ENCODE data around the gene PGGT1B. TPM values are rescaled to one million over a fixed set of nuclear protein-coding genes. Genes with fewer than 3 reads are reported as not detected.

The PGGT1B gene
- total RNA-seq, 3 donors from 2014 or later (not counting 1 experiment from before 2014, with no cell fraction given): 39.5 to 60.1 (median 46.1) TPM

DNA sequence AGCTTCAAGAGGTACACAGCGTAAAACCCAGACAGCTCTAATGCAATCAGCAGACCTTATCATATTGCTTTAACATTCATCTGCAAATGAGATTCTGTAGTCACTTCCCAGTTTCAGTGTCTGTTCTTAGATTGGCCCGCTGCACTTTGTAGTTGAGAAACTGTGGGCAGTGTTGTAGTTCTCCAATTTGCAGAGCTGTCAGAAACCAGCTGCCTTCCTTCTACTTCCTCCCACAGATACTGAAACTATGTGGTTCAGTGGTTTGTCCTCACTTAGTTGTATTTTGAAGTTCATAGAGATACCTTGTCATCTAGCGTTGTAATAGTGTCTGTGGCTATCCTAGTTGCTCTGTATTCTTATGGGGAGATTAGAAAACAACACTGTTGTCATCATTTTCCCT, 53.4 kb downstream of the PGGT1B start:
- TF ChIP-seq, protein P1, sequence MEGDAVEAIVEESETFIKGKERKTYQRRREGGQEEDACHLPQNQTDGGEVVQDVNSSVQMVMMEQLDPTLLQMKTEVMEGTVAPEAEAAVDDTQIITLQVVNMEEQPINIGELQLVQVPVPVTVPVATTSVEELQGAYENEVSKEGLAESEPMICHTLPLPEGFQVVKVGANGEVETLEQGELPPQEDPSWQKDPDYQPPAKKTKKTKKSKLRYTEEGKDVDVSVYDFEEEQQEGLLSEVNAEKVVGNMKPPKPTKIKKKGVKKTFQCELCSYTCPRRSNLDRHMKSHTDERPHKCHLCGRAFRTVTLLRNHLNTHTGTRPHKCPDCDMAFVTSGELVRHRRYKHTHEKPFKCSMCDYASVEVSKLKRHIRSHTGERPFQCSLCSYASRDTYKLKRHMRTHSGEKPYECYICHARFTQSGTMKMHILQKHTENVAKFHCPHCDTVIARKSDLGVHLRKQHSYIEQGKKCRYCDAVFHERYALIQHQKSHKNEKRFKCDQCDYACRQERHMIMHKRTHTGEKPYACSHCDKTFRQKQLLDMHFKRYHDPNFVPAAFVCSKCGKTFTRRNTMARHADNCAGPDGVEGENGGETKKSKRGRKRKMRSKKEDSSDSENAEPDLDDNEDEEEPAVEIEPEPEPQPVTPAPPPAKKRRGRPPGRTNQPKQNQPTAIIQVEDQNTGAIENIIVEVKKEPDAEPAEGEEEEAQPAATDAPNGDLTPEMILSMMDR (IDR thresholded peaks at IDR 0.05): no peak
- DNase-seq (peak; percentile 21 to 65), ATAC-seq (peak; percentile 91 to 96 (median 95))
- no peaks in the 10 kb centered on the region for H3K36me3 Mint-ChIP-seq
- H3K27ac Mint-ChIP-seq: peak overlapping the region; percentile 81 to 92
- no peaks in the 10 kb centered on the region for H3K27me3 ChIP-seq (ENCODE audit: control insufficient read depth, insufficient read depth, low read length)
- intact Hi-C loops (cut with micrococcal nuclease): no loop called here
- peak overlapping the region; percentile 77 for H3K4me3 Mint-ChIP-seq
- H3K36me3 ChIP-seq (ENCODE audit: control insufficient read depth, insufficient read depth, low read length): peaks cover 13% of the 10 kb centered on the region
- 0% methylated on average over 3 of the region's 3 CpGs for WGBS (ENCODE audit: insufficient coverage)
- H3K9me3 Mint-ChIP-seq: no peaks in the 10 kb centered on the region
- peaks cover 16 to 17% of the 10 kb centered on the region in 2 donors for H3K4me1 Mint-ChIP-seq
- H3K4me1 ChIP-seq (ENCODE audit: control insufficient read depth, insufficient read depth, low read length): no peaks in the 10 kb centered on the region
- no peaks in the 10 kb centered on the region for H3K9me3 ChIP-seq (ENCODE audit: control insufficient read depth, insufficient read depth, low read length)
- peak overlapping the region; percentile 59 for H3K27ac ChIP-seq (ENCODE audit: low read length)
- H3K27me3 Mint-ChIP-seq (ENCODE audit: low read depth in 2 of 2): no peaks in the 10 kb centered on the region
- no peak overlapping the region for H3K4me3 ChIP-seq (ENCODE audit: low read length)

DNA sequence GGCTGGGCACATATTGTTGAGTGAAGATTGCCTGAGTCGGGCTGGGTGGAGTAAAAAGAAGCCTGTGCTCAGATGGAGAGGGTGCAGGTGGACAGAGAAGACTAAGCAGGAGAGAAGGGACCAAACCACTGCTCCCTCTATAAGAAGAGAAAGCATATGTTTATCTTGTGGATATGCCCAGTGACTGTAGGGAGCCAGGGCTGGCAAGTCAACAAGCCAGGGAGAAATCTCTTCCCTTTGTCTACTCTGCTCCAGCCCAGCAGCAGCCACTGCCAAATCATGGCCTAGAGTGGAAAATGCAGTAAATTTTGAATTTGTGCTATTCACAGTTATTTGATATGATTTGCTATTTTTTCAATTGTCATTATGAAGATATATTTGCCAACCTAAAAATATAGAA, 59.7 kb downstream of the PGGT1B start:
- TF ChIP-seq, protein P1 (IDR thresholded peaks at IDR 0.05): no peak
- no peaks in the 10 kb centered on the region for H3K36me3 ChIP-seq (ENCODE audit: control insufficient read depth, insufficient read depth, low read length)
- no peaks in the 10 kb centered on the region for H3K27me3 Mint-ChIP-seq (ENCODE audit: low read depth in 2 of 2)
- DNase-seq (no peak), ATAC-seq (no peak)
- H3K4me1 Mint-ChIP-seq: no peaks in the 10 kb centered on the region
- intact Hi-C loops (cut with micrococcal nuclease): no loop called here
- no peaks in the 10 kb centered on the region for H3K4me1 ChIP-seq (ENCODE audit: control insufficient read depth, insufficient read depth, low read length)
- no peaks in the 10 kb centered on the region for H3K9me3 Mint-ChIP-seq
- 93% methylated on average over 1 of the region's 1 CpG for WGBS (ENCODE audit: insufficient coverage)
- no peak overlapping the region for H3K4me3 ChIP-seq (ENCODE audit: low read length)
- no peaks in the 10 kb centered on the region for H3K27me3 ChIP-seq (ENCODE audit: control insufficient read depth, insufficient read depth, low read length)
- H3K4me3 Mint-ChIP-seq: no peak overlapping the region
- H3K27ac Mint-ChIP-seq: no peak overlapping the region
- no peaks in the 10 kb centered on the region for H3K36me3 Mint-ChIP-seq
- no peak overlapping the region for H3K27ac ChIP-seq (ENCODE audit: low read length)
- no peaks in the 10 kb centered on the region for H3K9me3 ChIP-seq (ENCODE audit: control insufficient read depth, insufficient read depth, low read length)

DNA sequence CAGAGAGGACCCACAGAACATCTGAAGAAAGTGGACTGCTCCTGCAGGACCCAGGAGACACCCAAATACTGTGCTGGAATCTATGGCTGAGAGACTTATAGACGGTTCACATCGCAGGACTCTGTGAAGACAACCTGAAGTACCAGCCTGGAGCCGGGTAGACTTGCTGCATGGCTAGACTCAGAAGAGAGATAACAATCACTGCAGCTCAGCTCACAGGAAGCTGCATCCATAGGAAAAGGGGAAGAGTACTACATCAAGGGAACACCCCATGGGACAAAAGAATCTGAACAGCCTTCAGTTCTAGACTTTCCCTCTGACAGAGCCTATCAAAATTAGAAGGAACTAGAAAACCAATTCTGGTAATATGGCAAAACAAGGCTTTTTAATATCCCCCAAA, 66.5 kb downstream of the PGGT1B start:
- no peak overlapping the region for H3K4me3 Mint-ChIP-seq
- no peak overlapping the region for H3K27ac Mint-ChIP-seq
- TF ChIP-seq, protein P1 (IDR thresholded peaks at IDR 0.05): no peak
- Histone ChIP-seq H3K4me3 (ENCODE audit: low read length) (no peak overlapping the region), H3K27me3 (ENCODE audit: control insufficient read depth, insufficient read depth, low read length) (no peaks in the 10 kb centered on the region), H3K9me3 (ENCODE audit: control insufficient read depth, insufficient read depth, low read length) (no peaks in the 10 kb centered on the region), H3K36me3 (ENCODE audit: control insufficient read depth, insufficient read depth, low read length) (no peaks in the 10 kb centered on the region), H3K4me1 (ENCODE audit: control insufficient read depth, insufficient read depth, low read length) (no peaks in the 10 kb centered on the region), H3K27ac (ENCODE audit: low read length) (no peak overlapping the region)
- no peak for ATAC-seq
- DNase-seq: no peak
- 94% methylated on average over 3 of the region's 3 CpGs for WGBS (ENCODE audit: insufficient coverage)
- peaks cover 17% of the 10 kb centered on the region for H3K36me3 Mint-ChIP-seq
- intact Hi-C loops (cut with micrococcal nuclease): no loop called here
- H3K27me3 Mint-ChIP-seq (ENCODE audit: low read depth in 2 of 2): peaks cover 2 to 4% of the 10 kb centered on the region in 2 donors
- H3K4me1 Mint-ChIP-seq: no peaks in the 10 kb centered on the region
- no peaks in the 10 kb centered on the region for H3K9me3 Mint-ChIP-seq

DNA sequence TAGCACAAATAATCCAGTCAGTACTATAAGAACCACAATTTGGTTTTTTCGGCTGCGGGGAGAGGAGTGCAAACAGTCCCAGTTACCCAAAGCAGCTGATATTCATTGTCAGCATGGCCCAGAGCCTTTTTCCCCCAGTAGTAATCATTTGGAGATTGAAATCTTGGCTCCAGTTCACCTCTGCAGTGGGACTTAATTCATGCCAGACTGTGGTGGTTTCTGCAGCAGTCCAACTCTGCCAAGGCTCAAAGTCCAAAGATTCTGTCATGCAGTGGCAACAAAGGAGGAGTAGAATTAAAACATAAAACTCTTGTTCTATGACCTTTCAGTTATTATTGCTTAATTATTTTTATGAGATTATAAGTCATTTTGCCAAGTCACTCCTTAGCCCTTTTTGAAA, 68.0 kb downstream of the PGGT1B start:
- Mint-ChIP-seq H3K4me1 (no peaks in the 10 kb centered on the region), H3K36me3 (peaks cover 17% of the 10 kb centered on the region), H3K4me3 (no peak overlapping the region), H3K9me3 (no peaks in the 10 kb centered on the region), H3K27ac (no peak overlapping the region), H3K27me3 (ENCODE audit: low read depth in 2 of 2) (peaks cover 2 to 10% of the 10 kb centered on the region in 2 donors)
- no peak overlapping the region for H3K27ac ChIP-seq (ENCODE audit: low read length)
- H3K4me1 ChIP-seq (ENCODE audit: control insufficient read depth, insufficient read depth, low read length): no peaks in the 10 kb centered on the region
- no peaks in the 10 kb centered on the region for H3K27me3 ChIP-seq (ENCODE audit: control insufficient read depth, insufficient read depth, low read length)
- intact Hi-C loops (cut with micrococcal nuclease): no loop called here
- WGBS (ENCODE audit: insufficient coverage): 97% methylated on average over 2 of the region's 2 CpGs
- no peak for ATAC-seq
- no peak overlapping the region for H3K4me3 ChIP-seq (ENCODE audit: low read length)
- H3K36me3 ChIP-seq (ENCODE audit: control insufficient read depth, insufficient read depth, low read length): no peaks in the 10 kb centered on the region
- DNase-seq: no peak
- H3K9me3 ChIP-seq (ENCODE audit: control insufficient read depth, insufficient read depth, low read length): no peaks in the 10 kb centered on the region
- TF ChIP-seq, protein P1 (IDR thresholded peaks at IDR 0.05): no peak

All from natural killer cell (primary cell).